Esophagus squamous epithelium (tissue), 4 donors: Measurements from ENCODE around the gene BMERB1.
"Not testable (repeated sequence)": the region's sequence is repeated elsewhere in the genome, so short reads cannot be mapped to it uniquely, and the experiment has no call there.

Experiments used
- CTCF ChIP-seq, 6 experiments: fragments of 450-650 bp in 4 of 6; fragments of 200-600 bp in 2 of 6; sonication (generic) in 2 of 6; IDR thresholded peaks; one replicate each; pipeline ENCODE4 v1.5.1; 2016 to 2019; ENCODE audit warnings: antibody characterized with exemption in 6 of 6, mild to moderate bottlenecking in 4 of 6, moderate library complexity in 4 of 6
- POLR2A ChIP-seq, 4 donors: fragments of 450-650 bp; IDR thresholded peaks; one replicate each; pipeline ENCODE4 v1.6.1; 2017; ENCODE audit warnings: antibody characterized with exemption in 4 of 4, mild to moderate bottlenecking in 4 of 4, moderate library complexity in 3 of 4

DNA sequence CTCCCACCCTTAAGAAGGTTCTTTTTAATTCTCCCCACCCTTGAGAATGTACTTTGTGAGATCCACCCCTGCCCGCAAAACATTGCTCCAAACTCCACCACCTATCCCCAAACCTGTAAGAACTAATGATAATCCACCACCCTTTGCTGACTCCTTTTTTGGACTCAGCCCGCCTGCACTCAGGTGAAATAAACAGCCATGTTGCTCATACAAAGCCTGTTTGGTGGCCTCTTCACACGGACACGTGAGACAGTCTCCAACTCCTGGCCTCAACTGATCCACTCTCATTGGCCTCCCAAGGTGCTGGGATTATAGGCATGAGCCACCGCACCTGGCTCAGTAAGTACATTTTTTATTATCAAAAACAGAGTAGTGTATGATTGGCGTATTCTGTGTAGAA, 24.9 kb upstream of the BMERB1 start:
- TF ChIP-seq CTCF, POLR2A (IDR thresholded peaks at IDR 0.05): not testable (repeated sequence)
